Pancreas (tissue), 10 donors: ENCODE measurements around the gene WNT6. TPM values are rescaled to one million over a fixed set of nuclear protein-coding genes. Genes with fewer than 3 reads are reported as not detected.

Experiments
- ATAC-seq, 4 donors: fragments of 200-7000 bp; cut with Tn5 transposase; one replicate each; pipeline versions ENCODE4 v1.8.0 to v1.9.1; 2020; ENCODE audit warnings: mild to moderate bottlenecking in 4 of 4, moderate library complexity in 4 of 4
- DNase-seq, 6 donors: peaks; one replicate each; pipeline ENCODE4 v3.0.0-alpha.2; 2020
- FAIRE-seq: peaks from 2 replicates; lab custom pipeline; 2012; peaks lifted over from hg19 to GRCh38; lab: Jason Lieb, UNC
- H3K27ac ChIP-seq, 4 donors: fragments of 200-600 bp; sonication (generic); 1 replicate in 3 of 4; 2 replicates in 1 of 4; pipeline versions ENCODE4 v1.5.0 to v1.8.0; 2020
- H3K27me3 ChIP-seq, 4 donors: fragments of 200-600 bp; one replicate each; pipeline ENCODE4 v1.8.0; 2021
- H3K36me3 ChIP-seq, 3 donors: fragments of 200-600 bp; sonication (generic) in 1 of 3; one replicate each; pipeline versions ENCODE4 v1.5.0 to v1.8.0; 2020 to 2021
- H3K4me1 ChIP-seq, 3 donors: fragments of 200-600 bp; one replicate each; pipeline ENCODE4 v1.8.0; 2021
- H3K4me3 ChIP-seq, 4 donors: fragments of 200-600 bp; sonication (generic) in 2 of 4; one replicate each; pipeline versions ENCODE4 v1.5.0 to v1.8.0; 2020 to 2021
- H3K9me3 ChIP-seq, 4 donors: fragments of 200-600 bp; one replicate each; pipeline ENCODE4 v1.8.0; 2021
- CTCF ChIP-seq, 4 donors: fragments of 200-600 bp; sonication (generic) in 3 of 4; IDR thresholded peaks; one replicate each; pipeline versions ENCODE4 v1.5.0 to v1.8.0; 2021; ENCODE audit warnings: antibody characterized with exemption in 4 of 4
- WGBS, 2 donors: extraction: QIAGEN DNeasy Blood & Tissue Kit; methylation state at CpG; one replicate each; pipeline ENCODE4 v1.1.7; 2013; 5-methylcytosine and 5-hydroxymethylcytosine counted together
- intact Hi-C, 3 donors: fragments of 100-400 bp; cut with DNase I; formaldehyde crosslinking; loops; one replicate each; pipeline versions ENCODE4 v1.11.1 to v1.14.2; 2022
- polyA plus RNA-seq, 2 donors: library from polyadenylated mRNA; stranded (reverse); fragments of 200-250 nt; gene quantifications; one replicate each; pipeline ENCODE4 v1.2.3, GENCODE V29; 2013
- total RNA-seq, 6 donors: library from RNA; stranded (reverse); fragmentation: NEBNext Ultra II Directional in 4 of 6; extraction: Animal tissue kit (Norgen Biotek cat#: 25700) in 4 of 6; gene quantifications; one replicate each; pipeline versions ENCODE4 v1.2.1 to v1.2.4, GENCODE V29; 2021 to 2023
- donor health status: healthy with polysubstance abuse.
- donor health status: DM: no; HTN: no; CAD: no; lungs with moderate emphysema.
- donor health status: DM: no; HTN: no; CAD: no.
- donor health status: control.
- donor health status: control.
- donor health status: Bipolar disorder and iron deficiency.
- donor health status: DM: yes; HTN: yes; CAD: no.
- donor health status: DM: no; HTN: no; CAD: no.
- donor health status: DM: no; HTN: no; CAD: no.
- donor health status: DM: yes; HTN: yes; CAD: no.

WNT6 gene
- total and polyA plus RNA-seq, 8 donors, result 0.09 to 1.2 (median 0.32) TPM; not detected in 1

GRCh38 chr2:218887079-218887478, 27.5 kb downstream of the WNT6 start:
- no peaks in the 10 kb centered on the region for H3K27me3 ChIP-seq
- H3K4me1 ChIP-seq, result no peaks in the 10 kb centered on the region
- intact Hi-C loops, result no loop called here
- no peak for DNase-seq
- H3K36me3 ChIP-seq, result no peaks in the 10 kb centered on the region
- WGBS, 2 donors, result 78% methylated on average over 3 of the region's 3 CpGs
- no peaks in the 10 kb centered on the region for H3K9me3 ChIP-seq
- no peak overlapping the region for H3K27ac ChIP-seq
- no peak overlapping the region for H3K4me3 ChIP-seq
- no peak for TF ChIP-seq CTCF (IDR thresholded peaks at IDR 0.05)
- no peak for FAIRE-seq
- ATAC-seq, result no peak

DNA sequence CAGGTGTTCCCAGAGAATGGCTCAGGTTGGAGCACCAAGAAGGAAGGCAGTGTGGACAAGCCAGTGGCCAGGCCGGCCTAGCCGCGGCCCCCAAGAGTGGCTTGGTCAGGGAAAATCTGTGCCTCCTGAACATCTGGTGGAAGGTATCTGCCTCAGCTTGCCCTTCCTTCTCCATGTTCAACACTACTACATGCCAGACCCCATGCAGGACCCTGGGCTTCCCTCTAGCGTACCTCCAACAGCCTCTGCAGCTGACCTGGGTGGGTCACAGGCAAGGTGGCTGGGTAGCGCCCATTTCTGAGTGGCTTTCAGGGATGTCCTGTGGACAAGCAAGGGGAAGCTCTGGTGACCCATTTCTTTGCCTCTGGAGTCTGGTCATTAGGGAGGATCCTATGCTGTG, 28.7 kb downstream of the WNT6 start:
- no peaks in the 10 kb centered on the region for H3K36me3 ChIP-seq
- FAIRE-seq (no peak), ATAC-seq (no peak), DNase-seq (no peak)
- no peak overlapping the region for H3K27ac ChIP-seq
- WGBS, 2 donors, result 92 to 94% methylated on average over 5 of the region's 5 CpGs
- H3K4me3 ChIP-seq, result no peak overlapping the region
- intact Hi-C loops, result no loop called here
- TF ChIP-seq CTCF (IDR thresholded peaks at IDR 0.05), result no peak
- H3K4me1 ChIP-seq, result no peaks in the 10 kb centered on the region
- no peaks in the 10 kb centered on the region for H3K9me3 ChIP-seq
- no peaks in the 10 kb centered on the region for H3K27me3 ChIP-seq

DNA sequence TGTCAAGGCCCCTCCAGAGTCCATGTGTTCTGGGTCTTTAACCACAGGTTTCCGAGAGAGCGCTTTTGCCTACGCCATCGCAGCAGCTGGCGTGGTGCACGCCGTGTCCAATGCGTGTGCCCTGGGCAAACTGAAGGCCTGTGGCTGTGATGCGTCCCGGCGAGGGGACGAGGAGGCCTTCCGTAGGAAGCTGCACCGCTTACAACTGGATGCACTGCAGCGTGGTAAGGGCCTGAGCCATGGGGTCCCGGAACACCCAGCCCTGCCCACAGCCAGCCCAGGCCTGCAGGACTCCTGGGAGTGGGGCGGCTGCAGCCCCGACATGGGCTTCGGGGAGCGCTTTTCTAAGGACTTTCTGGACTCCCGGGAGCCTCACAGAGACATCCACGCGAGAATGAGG, 30.3 kb downstream of the WNT6 start:
- ATAC-seq (no peak), FAIRE-seq (no peak), DNase-seq (no peak)
- Histone ChIP-seq H3K4me3 (no peak overlapping the region), H3K27me3 (no peaks in the 10 kb centered on the region), H3K27ac (no peak overlapping the region), H3K36me3 (no peaks in the 10 kb centered on the region), H3K9me3 (no peaks in the 10 kb centered on the region), H3K4me1 (no peaks in the 10 kb centered on the region)
- intact Hi-C loops, result no loop called here
- TF ChIP-seq CTCF (IDR thresholded peaks at IDR 0.05), result no peak
- WGBS, 2 donors, result 82 to 86% methylated on average over 23 of the region's 23 CpGs

- no peak overlapping the region for H3K4me3 ChIP-seq
- no peak for TF ChIP-seq CTCF (IDR thresholded peaks at IDR 0.05)
- FAIRE-seq, result no peak
Observed at GRCh38 chr2:218890369-218890768, 30.8 kb downstream of the WNT6 start.

DNA sequence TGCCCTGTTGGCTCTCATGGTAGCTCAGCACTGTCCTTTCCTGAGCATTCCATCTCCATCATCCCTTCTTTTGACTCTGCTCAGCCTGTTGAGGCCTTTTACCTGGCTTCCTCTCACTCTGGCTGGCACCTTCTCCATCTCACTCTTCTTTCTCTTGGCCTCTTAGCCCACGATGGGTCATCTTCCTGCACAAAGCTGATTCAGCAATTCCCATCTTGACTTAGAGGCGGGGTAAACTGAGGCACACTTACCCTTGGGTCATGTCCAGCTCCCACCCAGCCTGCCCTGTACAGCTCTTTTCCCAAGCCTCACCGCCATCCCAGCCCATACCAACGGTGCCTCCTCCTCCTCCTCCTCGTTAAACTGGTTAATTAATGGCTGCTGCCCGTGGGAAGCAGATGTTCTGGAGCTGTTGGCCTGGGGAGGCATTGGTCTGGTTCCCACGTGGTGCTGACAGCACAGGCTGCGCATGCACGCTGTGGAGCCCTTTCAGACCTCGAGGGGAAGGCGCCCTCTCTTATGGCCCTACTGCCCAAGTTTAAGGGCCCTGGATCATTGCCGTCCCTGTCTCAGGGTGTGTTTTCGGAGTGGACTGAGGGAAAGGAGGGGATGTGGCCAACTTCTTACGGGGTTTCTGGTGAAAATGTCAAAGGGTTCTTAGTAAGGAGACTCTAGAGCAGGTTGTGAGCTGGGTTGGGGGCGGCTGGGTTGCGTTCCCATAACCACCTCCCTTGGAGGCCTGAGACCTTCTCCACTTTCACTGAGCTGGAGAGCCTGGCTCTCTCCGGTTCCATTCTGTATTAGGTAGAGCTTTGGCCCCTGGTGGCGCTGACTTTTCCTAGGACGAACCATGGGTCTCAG, 31.9 kb downstream of the WNT6 start:
- WGBS, 2 donors, result 53 to 55% methylated on average over 19 of the region's 19 CpGs
- Histone ChIP-seq H3K27ac (no peak overlapping the region), H3K36me3 (no peaks in the 10 kb centered on the region), H3K4me1 (no peaks in the 10 kb centered on the region), H3K27me3 (no peaks in the 10 kb centered on the region), H3K4me3 (no peak overlapping the region), H3K9me3 (no peaks in the 10 kb centered on the region)
- intact Hi-C loops, result no loop called here
- no peak for DNase-seq
- no peak for FAIRE-seq
- no peak for ATAC-seq
- no peak for TF ChIP-seq CTCF (IDR thresholded peaks at IDR 0.05)

More at GRCh38 chr2:218890369-218890768, 30.8 kb downstream of the WNT6 start:
- no peak for DNase-seq
- no peak for ATAC-seq
- no peaks in the 10 kb centered on the region for H3K4me1 ChIP-seq
- no peak overlapping the region for H3K27ac ChIP-seq
- H3K27me3 ChIP-seq, result no peaks in the 10 kb centered on the region
- WGBS, 2 donors, result 63 to 73% methylated on average over 3 of the region's 3 CpGs
- H3K36me3 ChIP-seq, result no peaks in the 10 kb centered on the region
- H3K9me3 ChIP-seq, result no peaks in the 10 kb centered on the region
- intact Hi-C loops, result no loop called here
